Measurements from ENCODE around the gene KDM7A.
"Not testable (repeated sequence)": the region's sequence is repeated elsewhere in the genome, so short reads cannot be mapped to it uniquely, and the experiment has no call there.

The KDM7A gene

GRCh38 chr7:140201393-140201792 lies 24.6 kb upstream of the KDM7A start:
- no peak for DNase-seq

GRCh38 chr7:140200061-140200989 lies 23.5 kb upstream of the KDM7A start:
- peak; percentile 13 for DNase-seq

GRCh38 chr7:140197938-140198337 lies 21.2 kb upstream of the KDM7A start:
- no peak for DNase-seq

- DNase-seq = peak; percentile 9
These were observed 20.6 kb upstream of the KDM7A start for GRCh38 chr7:140197218-140197890.

- DNase-seq = no peak
These were observed 19.8 kb upstream of the KDM7A start for GRCh38 chr7:140196361-140197217.

- no peak for DNase-seq
These were observed 19.1 kb upstream of the KDM7A start for GRCh38 chr7:140195859-140196258.

GRCh38 chr7:140192620-140193019 lies 15.8 kb upstream of the KDM7A start:
- DNase-seq = no peak

- no peak for DNase-seq
These were observed 15.4 kb upstream of the KDM7A start for GRCh38 chr7:140192176-140192575.

- DNase-seq = peak; percentile 16
These were observed 13.8 kb upstream of the KDM7A start for GRCh38 chr7:140190588-140190987.

- no peak for DNase-seq
These were observed 13.1 kb upstream of the KDM7A start for GRCh38 chr7:140189917-140190316.

GRCh38 chr7:140182917-140183316 lies 6.1 kb upstream of the KDM7A start:
- peak; percentile 51 for DNase-seq

GRCh38 chr7:140179339-140179738 lies 2.6 kb upstream of the KDM7A start:
- no peak for DNase-seq

GRCh38 chr7:140176122-140176701 lies 571 bp downstream of the KDM7A start:
- peak; percentile 27 for DNase-seq

- DNase-seq = peak; percentile 96
These were observed 1.3 kb downstream of the KDM7A start for GRCh38 chr7:140175221-140176121.

- DNase-seq = no peak
These were observed 2.6 kb downstream of the KDM7A start for GRCh38 chr7:140174217-140174616.

- peak; percentile 7 for DNase-seq
These were observed 6.4 kb downstream of the KDM7A start for GRCh38 chr7:140170375-140170774.

GRCh38 chr7:140168816-140169215 lies 8.0 kb downstream of the KDM7A start:
- no peak for DNase-seq

GRCh38 chr7:140165422-140165821 lies 11.4 kb downstream of the KDM7A start:
- no peak for DNase-seq

- not testable (repeated sequence) for DNase-seq
These were observed 14.7 kb downstream of the KDM7A start for GRCh38 chr7:140162081-140162480.

GRCh38 chr7:140161047-140161446 lies 15.7 kb downstream of the KDM7A start:
- DNase-seq = no peak

GRCh38 chr7:140160308-140160707 lies 16.5 kb downstream of the KDM7A start:
- DNase-seq = no peak

- DNase-seq = no peak
These were observed 17.3 kb downstream of the KDM7A start for GRCh38 chr7:140159497-140159896.
